GM18505 (cell line): ENCODE results near the gene OLAH.

Experiments used
- ATAC-seq: cut with Tn5 transposase; IDR thresholded peaks from one replicate; pipeline ENCODE4 v1.9.1; 2021; ENCODE audit not compliant: unreplicated experiment
- POLR2A ChIP-seq: IDR thresholded peaks from 4 replicates; pipeline ENCODE4 v1.6.1; 2011; ENCODE audit warnings: borderline replicate concordance; ENCODE audit not compliant: insufficient read depth, insufficient read length; ENCODE audit errors: extremely low read depth

The OLAH gene

GRCh38 chr10:15049533-15049932, 5.8 kb downstream of the OLAH start:
- no peak for ATAC-seq
- TF ChIP-seq POLR2A: no peak

- ATAC-seq: no peak
- TF ChIP-seq POLR2A: no peak
These were observed 8.4 kb downstream of the OLAH start for GRCh38 chr10:15052121-15052520.

DNA sequence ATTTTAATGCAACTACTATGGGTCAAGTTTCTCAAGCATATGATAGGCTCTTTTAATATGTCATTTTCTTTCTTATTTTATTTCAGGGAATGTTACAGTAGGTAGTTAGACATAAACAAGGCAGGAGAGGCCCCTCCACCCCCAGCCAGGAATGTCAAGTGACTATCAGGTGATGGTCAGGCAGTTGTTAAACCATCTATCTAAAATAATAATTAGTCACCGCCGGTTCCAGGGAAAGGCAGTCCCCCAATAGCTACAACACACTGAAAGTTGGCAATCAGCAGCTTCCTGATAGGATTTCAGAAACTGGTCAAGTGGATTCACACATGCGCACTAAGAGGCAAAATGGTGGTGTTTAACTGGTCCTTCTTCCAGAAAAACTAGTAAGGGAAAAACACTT, 9.3 kb downstream of the OLAH start:
- TF ChIP-seq POLR2A: no peak
- no peak for ATAC-seq

- no peak for TF ChIP-seq POLR2A
- ATAC-seq: no peak
These were observed 14.9 kb downstream of the OLAH start for GRCh38 chr10:15058689-15059088.

GRCh38 chr10:15059914-15060313, 16.2 kb downstream of the OLAH start:
- TF ChIP-seq POLR2A: no peak
- ATAC-seq: no peak

DNA sequence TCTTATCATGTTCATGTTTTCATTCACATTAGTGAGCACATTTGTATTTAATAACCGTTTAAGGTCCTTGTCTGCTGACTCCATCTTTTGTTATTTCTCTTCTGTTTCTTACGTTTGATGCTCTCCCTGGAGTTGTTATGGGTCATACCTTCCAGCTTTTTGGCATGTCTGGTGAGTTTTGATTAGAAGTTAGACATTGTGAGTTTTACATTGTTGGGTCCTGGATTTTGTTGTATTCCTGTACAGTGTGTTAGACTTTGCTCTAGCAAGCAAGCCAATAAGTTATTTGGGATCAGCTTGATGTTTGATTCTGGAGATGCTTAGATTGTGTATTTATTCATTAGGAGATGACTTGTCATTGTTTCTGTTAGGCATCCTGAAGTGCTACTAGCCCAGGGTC, 16.9 kb downstream of the OLAH start:
- no peak for TF ChIP-seq POLR2A
- ATAC-seq: no peak

GRCh38 chr10:15067154-15067553, 23.4 kb downstream of the OLAH start:
- ATAC-seq: no peak
- TF ChIP-seq POLR2A: no peak

DNA sequence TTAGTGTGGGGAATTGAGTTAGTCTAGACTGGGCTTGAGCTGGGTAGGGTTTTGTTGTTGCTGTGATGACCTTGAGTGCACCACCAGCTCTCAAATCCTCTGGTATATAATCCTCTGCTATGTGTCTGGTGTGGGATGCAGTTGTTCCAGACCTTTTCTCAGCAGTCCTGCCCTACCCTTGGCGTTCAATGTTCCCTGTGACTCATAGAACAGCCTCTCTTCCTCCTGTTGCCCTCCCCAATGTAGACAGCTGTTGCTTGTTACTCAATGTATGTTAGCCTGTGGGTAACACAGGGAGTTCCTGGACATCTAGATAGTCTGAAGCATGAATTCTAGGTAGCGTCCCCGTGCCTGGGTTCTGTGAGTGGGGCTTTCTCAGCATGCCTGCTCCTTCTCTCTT, 25.1 kb downstream of the OLAH start:
- no peak for TF ChIP-seq POLR2A
- no peak for ATAC-seq

- ATAC-seq: no peak
- TF ChIP-seq POLR2A: no peak
These were observed 25.5 kb downstream of the OLAH start for GRCh38 chr10:15069230-15069629.

- no peak for ATAC-seq
- no peak for TF ChIP-seq POLR2A
These were observed 28.6 kb downstream of the OLAH start for GRCh38 chr10:15072358-15072757.

DNA sequence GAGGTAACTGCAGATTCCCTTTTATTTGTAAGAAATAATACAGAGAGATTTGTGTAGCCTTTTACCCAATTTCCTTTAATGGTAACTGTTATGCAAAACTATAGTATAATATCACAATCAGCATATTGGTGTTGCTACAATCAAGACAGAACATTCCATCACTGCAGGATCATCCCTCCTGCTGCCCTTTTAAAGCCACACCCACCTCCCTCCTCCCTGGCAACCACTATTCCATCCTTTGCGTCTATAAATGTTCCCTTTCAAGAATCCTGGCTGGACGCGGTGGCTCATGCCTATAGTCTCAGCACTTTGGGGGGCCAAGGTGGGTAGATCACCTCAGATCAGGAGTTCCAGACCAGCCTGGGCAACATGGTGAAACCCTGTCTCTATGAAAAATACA, 31.7 kb downstream of the OLAH start:
- ATAC-seq: no peak
- no peak for TF ChIP-seq POLR2A

GRCh38 chr10:15083674-15084501, 40.1 kb downstream of the OLAH start:
- no peak for TF ChIP-seq POLR2A
- ATAC-seq: no peak

DNA sequence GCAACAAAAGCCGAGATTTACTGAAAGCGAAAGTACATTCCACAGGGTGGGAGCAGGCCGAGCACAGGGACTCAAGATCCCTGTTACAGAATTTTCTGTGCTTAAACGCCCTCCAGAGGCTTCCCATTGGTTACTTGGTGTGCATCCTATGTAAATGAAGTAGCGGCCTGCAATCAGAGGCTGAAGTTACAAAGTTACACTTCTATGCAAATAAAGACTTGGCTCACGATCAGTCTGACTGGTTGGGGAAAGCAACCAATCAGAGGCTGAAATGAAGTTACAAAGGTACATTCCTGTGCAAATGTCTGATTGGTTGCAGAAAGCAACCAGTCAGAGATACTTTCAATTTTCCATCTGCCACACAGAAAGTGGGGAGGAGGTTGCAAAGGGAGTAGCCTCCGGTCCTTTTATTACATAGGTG, 40.8 kb downstream of the OLAH start:
- TF ChIP-seq POLR2A: no peak

GRCh38 chr10:15088428-15089261, 44.9 kb downstream of the OLAH start, which contains the start of gene ACBD7:
ACBD7 (minus strand) TSS chr10:15088776; CDS start chr10:15088728, 48 bp downstream.
- TF ChIP-seq POLR2A: no peak
- ATAC-seq: peak; percentile 99

More for the DNA sequence above, 40.8 kb downstream of the OLAH start:
- no peak for ATAC-seq
